Stimulated activated CD4-positive, alpha-beta T cell treated with anti-CD3 and anti-CD28 coated beads, Interleukin-1b, Interleukin-23, amount 100 ng/mL, for 24 hours (primary cell): ENCODE measurements around the gene RGPD3.
"Not testable (repeated sequence)": the region's sequence is repeated elsewhere in the genome, so short reads cannot be mapped to it uniquely, and the experiment has no call there.

ENCODE experiments used
- DNase-seq, 4 experiments: peaks; one replicate each; pipeline ENCODE4 v3.0.0-alpha.2; 2020; ENCODE audit warnings: low read depth in 4 of 4, low spot score in 1 of 4

Gene RGPD3

GRCh38 chr2:106468107-106468506 is at the start of gene RGPD3:
Gene RGPD3 (minus strand): TSS chr2:106468413. CDS start chr2:106468288, 125 bp downstream.
- not testable (repeated sequence) for DNase-seq

- no peak for DNase-seq
These were observed 49.1 kb upstream of the RGPD3 start for GRCh38 chr2:106517329-106517728.

DNA sequence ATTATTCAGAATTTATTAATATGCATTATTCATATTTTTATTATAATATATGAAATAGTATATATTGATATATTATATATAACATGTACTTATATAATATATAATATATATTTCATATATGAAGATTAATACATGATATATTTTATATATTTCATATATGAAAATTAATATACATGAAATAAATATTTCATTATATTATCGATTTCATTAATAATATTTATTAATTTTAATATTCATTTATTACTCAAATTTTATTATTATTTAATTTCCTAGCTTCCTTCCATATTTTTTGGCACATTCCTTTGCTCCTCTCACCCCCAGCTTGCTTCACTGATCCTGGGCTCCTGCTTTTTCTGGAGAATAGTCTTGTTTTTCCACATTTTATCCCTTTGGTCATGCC is 48.7 kb upstream of the RGPD3 start:
- no peak for DNase-seq

- no peak for DNase-seq
These were observed 48.2 kb upstream of the RGPD3 start for GRCh38 chr2:106516436-106516835.

GRCh38 chr2:106514827-106515226 is 46.6 kb upstream of the RGPD3 start:
- DNase-seq = not testable (repeated sequence)

GRCh38 chr2:106513391-106513790 is 45.2 kb upstream of the RGPD3 start:
- DNase-seq = not testable (repeated sequence)

DNA sequence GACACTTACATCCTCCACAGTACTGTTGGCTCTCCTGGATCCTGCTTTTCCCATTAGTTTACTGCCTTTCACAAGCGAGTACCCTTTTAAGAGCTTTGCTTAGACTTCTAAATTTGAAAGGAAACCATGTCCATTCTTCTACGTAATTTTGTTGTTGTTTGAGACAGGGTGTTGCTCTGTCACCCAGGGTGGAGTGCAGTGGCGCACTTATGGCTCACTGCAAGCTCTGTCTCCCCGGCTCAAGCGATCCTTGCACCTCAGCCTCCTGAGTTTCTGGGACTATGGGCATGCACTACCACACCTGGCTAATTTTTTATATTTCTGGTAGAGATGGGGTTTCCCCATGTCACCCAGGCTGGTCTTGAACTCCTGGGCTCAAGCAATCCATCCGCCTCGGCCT is 43.7 kb upstream of the RGPD3 start:
- not testable (repeated sequence) for DNase-seq

DNA sequence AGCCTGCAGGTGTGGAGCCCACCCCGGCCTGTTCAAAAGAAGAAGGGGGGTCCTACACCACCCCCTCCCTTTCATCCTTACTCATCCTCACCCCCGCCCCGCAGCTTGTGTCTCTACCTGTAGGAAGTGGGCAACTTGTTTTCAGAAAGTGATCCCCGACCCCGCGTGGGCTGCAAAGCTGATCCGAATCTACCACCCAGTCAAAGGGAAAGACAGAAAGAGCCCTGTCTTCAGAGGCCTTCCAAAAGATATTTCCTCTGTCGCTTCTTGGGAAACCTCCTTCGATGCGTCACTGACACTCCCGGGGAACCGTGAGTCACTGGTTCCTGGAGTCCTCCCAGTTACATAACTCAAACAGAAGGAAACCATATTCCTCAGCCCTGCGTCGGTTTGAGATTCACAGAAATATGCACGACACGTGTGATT is 43.3 kb upstream of the RGPD3 start:
- DNase-seq = peak in 2 of 4 experiments; percentile 5 to 28

GRCh38 chr2:106510791-106511190 is 42.6 kb upstream of the RGPD3 start:
- not testable (repeated sequence) for DNase-seq

- DNase-seq = not testable (repeated sequence)
These were observed 41.2 kb upstream of the RGPD3 start for GRCh38 chr2:106509374-106509770.

GRCh38 chr2:106508660-106509373 is 40.6 kb upstream of the RGPD3 start:
- DNase-seq = not testable (repeated sequence)

DNA sequence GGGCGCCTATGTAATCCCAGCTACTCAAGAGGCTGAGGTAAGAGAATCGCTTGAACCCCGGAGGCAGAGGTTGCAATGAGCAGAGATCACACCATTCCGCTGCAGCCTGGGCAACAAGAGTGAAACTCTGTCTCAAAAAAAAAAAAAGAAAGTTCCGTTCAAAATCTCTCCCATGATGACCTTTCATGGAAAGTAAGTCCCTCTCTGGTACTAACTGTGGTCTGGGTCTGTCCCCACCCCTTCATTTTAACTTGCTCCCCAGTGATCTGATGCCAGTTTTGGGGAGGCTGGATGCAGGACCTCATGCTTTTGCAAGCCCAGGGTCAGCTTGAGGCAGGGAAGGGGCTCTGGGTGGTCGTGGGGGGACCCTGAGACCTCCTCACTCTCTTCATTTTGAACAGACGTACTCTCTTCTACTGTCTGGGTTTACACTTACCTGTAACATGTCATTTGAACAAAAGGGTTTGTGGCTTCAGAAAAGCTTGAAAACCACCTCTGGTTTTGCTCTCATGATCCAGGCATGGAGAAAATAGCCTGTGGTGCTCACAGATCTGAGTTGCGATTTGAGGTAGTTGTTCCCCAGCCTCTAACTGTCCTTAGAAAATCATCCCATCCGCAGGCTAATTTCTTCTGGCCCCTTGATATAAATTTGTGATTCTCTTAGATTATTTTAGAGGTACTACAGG is 37.9 kb upstream of the RGPD3 start:
- DNase-seq = not testable (repeated sequence)

DNA sequence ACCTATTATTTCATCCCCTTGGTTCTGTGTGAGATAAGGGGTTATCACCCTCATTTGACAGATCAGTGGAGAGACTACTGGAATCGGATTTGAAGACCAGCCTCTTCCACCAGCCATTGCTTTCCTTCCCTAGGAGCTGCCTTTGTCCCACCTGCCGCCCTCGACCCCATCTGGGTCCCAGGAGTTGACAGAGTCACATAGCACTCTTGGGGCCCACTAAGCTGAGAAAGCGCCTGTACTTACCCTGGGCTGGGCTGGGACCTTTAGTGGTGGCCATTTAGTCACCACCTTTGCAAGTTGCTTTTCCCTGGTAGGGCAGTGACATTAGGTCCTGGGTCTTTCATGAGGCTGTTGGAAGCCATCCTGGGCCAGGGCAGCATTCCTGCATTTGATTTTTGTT is 36.6 kb upstream of the RGPD3 start:
- DNase-seq = not testable (repeated sequence)

DNA sequence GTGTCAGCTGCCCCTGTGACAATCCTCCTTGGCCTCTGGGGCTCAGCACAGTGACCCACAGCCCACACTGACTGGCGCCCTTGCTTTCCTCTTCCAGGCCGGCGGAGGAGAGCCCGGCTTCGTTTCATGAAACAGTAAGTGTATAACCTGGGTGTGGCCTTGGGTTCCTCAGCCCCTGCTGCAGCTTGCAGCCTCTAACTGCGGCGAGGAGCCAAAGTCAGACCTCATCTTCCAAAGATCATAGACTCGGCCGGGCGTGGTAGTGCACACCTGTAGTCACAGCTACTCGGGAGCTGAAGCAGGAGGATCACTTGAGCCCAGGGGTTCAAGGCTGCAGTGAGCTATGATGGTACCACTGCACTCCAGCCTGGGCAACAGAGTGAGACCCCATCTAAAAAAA is 36.0 kb upstream of the RGPD3 start:
- DNase-seq = not testable (repeated sequence)

DNA sequence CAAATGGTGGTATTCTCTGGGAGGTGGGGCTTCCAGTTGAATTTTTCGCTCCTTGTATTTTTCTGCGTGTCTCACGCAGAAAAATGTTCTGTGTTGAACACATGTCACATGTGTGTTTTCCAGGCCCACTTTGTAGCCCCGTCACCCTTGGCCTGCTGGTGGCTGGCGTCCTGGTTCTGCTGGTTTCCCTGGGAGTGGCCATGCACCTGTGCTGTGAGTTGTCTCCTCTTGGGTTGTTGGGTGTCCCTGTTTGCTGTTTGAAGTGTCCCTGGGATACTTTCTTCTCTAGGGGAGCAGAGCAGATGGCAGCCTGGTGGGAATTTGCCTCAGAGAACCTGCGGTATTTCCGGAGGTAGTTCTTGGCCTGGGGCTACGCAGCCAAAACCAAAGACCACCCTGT is 34.1 kb upstream of the RGPD3 start:
- not testable (repeated sequence) for DNase-seq

DNA sequence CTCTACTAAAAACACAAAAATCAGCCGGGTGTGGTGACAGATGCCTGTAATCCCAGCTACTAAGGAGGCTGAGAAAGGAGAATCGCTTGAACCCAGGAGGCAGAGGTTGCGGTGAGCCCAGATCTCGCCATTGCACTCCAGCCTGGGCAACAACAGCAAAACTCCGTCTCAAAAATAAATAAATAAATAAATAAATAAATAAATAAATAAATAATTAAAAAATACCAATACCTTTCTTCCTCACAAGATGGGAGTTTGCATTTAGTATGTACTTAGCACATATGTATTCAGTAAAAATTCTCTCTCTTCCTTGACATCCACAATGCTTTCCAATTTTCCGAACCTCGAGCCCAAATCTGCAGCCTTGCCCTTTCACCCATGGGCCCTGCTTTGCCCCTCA is 32.1 kb upstream of the RGPD3 start:
- DNase-seq = not testable (repeated sequence)

DNA sequence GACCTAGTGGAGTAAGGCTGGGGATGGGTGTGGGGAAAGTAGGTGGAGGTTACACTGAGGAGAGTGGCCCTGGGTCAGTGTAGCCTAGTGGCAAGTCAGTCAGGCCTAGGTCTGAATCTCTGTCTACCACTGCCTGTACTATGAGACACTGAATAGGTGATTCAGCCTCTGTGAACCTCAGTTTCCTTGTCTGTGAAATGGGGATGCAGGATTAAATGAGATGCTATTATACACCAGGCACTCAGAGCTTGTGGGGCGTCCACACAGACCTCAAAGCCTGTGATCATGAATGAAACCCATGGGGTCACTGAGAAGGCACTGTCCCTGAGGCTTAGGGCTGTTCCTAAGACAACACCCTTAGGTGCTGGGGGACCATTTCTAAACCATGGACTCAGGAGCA is 30.3 kb upstream of the RGPD3 start:
- not testable (repeated sequence) for DNase-seq

GRCh38 chr2:106492913-106493312 is 24.7 kb upstream of the RGPD3 start:
- DNase-seq = not testable (repeated sequence)

DNA sequence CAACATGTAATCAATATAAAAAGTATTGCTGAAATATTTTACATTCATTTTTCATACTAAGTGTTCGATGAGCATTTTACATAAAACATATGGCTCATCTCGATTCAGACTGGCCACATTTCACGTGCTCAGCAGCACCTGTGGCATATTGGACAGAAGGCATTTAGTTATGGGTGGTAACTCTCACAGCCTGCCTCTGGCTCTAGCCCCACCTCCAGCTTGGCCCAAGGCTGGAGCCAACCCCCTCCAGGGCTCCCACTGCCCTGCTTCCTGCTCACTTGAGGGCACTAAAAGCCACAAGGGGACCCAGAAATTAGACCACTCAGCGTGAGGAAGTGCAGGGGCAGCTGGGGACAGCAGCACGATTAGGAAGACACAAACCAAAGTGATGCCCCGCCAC is 24.2 kb upstream of the RGPD3 start:
- DNase-seq = not testable (repeated sequence)

DNA sequence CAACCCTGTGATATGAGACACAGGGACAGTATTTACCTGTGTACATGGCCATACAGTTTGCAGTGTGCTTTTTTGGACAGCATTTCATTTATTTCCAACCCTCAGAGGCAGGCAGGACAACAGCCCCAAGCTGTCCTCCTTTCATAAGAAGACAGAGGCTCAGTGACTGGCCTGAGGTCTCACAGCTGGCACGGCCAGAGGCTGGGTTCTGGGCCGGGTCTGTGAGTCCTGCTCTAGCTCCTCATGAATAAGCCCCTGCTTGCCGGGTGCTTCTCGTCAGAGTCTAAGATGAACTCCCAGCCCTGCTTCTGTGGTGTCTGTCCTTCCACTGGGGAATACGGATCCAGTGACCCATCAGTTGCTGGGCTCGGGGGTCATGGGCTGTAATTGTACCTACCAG is 21.5 kb upstream of the RGPD3 start:
- not testable (repeated sequence) for DNase-seq

GRCh38 chr2:106487386-106488191 is 19.4 kb upstream of the RGPD3 start:
- not testable (repeated sequence) for DNase-seq
